Activated naive CD8-positive, alpha-beta T cell treated with anti-CD3 and anti-CD28 coated beads, Interleukin-2, amount 50 U/mL, for 24 hours (primary cell): ENCODE results near the gene GATA5.

ENCODE experiments used
- ATAC-seq: fragments of 150-1000 bp; cut with Tn5 transposase; one replicate; pipeline ENCODE4 v1.10.0; 2021
- DNase-seq: peaks from one replicate; pipeline ENCODE4 v3.0.0; 2021
- H3K27ac Mint-ChIP-seq: one replicate; pipeline ENCODE4 v1.8.0; 2021; ENCODE audit warnings: mild to moderate bottlenecking, mixed read lengths
- H3K27me3 Mint-ChIP-seq: one replicate; pipeline ENCODE4 v1.8.0; 2021; ENCODE audit warnings: mixed read lengths
- H3K36me3 Mint-ChIP-seq: one replicate; pipeline ENCODE4 v1.8.0; 2021; ENCODE audit warnings: low read depth, mixed read lengths
- H3K4me1 Mint-ChIP-seq: one replicate; pipeline ENCODE4 v1.8.0; 2021; ENCODE audit warnings: mixed read lengths
- H3K4me3 Mint-ChIP-seq: one replicate; pipeline ENCODE4 v1.8.0; 2021; ENCODE audit warnings: mild to moderate bottlenecking, moderate library complexity, mixed read lengths
- H3K9me3 Mint-ChIP-seq: one replicate; pipeline ENCODE4 v1.8.0; 2021; ENCODE audit warnings: mixed read lengths

Gene GATA5

DNA sequence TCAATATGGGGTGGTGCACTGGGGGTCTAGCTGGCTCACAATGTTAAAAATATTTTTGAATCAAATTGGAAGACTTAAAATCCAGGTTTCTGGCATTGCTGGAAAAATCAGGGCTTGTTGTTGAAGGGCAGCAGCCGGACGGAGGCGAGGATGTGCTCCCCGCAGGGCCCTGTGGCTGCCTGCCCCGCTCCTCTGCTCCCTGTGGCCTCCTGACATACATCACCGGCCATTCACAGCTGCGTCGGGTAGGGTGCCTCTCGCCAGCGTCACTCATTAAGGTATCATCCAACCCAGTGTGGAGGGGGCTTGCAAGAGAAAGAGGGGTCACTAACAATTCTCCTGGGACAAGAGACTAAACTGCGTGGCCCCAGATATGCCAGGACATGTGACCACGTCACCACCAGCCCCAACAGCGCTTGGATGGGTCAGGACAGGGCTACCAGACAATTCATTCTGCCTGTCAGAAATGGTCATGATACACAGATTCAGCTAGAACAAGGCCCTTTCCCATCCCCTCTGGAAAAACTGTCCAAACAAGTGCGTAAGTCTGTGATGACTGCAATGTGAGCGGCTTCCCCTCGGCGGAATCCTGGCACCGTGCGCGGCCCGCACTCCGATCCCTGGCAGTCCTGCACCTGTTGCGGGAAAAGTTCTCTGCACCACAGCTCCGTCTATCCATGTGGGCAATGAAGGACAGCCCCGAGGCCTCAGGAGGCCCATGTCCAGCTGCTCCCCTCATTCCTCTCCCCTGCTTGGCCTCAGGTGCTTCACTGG lies 12.0 kb downstream of the GATA5 start:
- Mint-ChIP-seq H3K36me3 (no peaks in the 10 kb centered on the region), H3K9me3 (no peaks in the 10 kb centered on the region), H3K4me1 (no peaks in the 10 kb centered on the region), H3K4me3 (no peak overlapping the region), H3K27ac (no peak overlapping the region), H3K27me3 (no peaks in the 10 kb centered on the region)
- ATAC-seq (no peak), DNase-seq (no peak)

- Mint-ChIP-seq H3K27ac (no peak overlapping the region), H3K36me3 (no peaks in the 10 kb centered on the region), H3K27me3 (peaks cover 2% of the 10 kb centered on the region), H3K4me3 (no peak overlapping the region), H3K9me3 (no peaks in the 10 kb centered on the region), H3K4me1 (no peaks in the 10 kb centered on the region)
- ATAC-seq (no peak), DNase-seq (no peak)
These were observed 12.7 kb downstream of the GATA5 start for GRCh38 chr20:62462976-62463592.

DNA sequence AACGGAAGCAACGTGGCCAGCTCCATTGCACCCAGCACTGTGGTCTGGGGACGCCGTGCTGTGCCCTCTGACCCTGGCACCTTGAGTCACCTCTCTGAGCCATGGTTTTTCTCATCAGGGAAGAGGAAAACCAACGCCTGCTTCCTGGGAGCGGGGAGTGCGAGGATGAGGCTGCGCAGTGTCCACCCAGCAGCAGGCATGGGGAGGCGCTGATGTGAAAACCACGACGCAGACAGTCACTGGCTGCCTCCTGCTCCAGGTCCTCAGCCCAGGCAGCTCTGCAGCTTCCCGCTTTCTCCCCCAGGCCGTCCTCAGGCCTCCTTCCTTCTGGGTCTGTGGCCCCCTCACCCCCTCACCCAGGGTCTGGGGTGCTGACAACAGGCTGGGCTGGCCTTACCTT lies 14.0 kb downstream of the GATA5 start:
- DNase-seq (no peak), ATAC-seq (no peak)
- H3K27me3 Mint-ChIP-seq = peaks cover 2% of the 10 kb centered on the region

GRCh38 chr20:62461157-62461556 lies 14.6 kb downstream of the GATA5 start:
- no peak for DNase-seq
- Mint-ChIP-seq H3K9me3 (no peaks in the 10 kb centered on the region), H3K27me3 (peaks cover 3% of the 10 kb centered on the region), H3K4me3 (no peak overlapping the region), H3K4me1 (no peaks in the 10 kb centered on the region), H3K27ac (no peak overlapping the region), H3K36me3 (no peaks in the 10 kb centered on the region)
- ATAC-seq = no peak

More for the DNA sequence above, 14.0 kb downstream of the GATA5 start:
- no peak overlapping the region for H3K4me3 Mint-ChIP-seq
- H3K36me3 Mint-ChIP-seq = no peaks in the 10 kb centered on the region
- no peak overlapping the region for H3K27ac Mint-ChIP-seq
- no peaks in the 10 kb centered on the region for H3K9me3 Mint-ChIP-seq
- H3K4me1 Mint-ChIP-seq = no peaks in the 10 kb centered on the region

DNA sequence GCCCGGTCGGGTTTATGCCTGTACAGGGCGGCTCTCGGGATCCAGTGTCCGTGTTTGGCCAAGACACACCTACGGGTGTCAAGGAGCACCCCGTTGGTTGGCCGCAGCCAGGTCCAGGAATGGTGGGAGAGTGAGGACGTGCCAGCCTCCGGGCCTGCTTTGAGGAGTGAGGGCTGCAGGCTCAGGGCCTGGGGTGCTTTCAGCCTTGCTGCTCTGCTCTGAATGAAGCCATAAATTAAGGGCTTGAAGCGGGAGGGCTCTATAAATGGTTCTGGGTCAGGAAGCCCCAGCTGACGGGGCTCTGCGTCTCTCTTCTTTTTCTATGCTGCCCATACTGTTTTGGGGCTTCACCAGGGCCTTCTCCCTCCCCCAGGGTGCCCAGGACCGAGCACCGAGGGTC lies 15.1 kb downstream of the GATA5 start:
- H3K4me3 Mint-ChIP-seq = no peak overlapping the region
- H3K9me3 Mint-ChIP-seq = no peaks in the 10 kb centered on the region
- H3K4me1 Mint-ChIP-seq = no peaks in the 10 kb centered on the region
- H3K27ac Mint-ChIP-seq = no peak overlapping the region
- peaks cover 4% of the 10 kb centered on the region for H3K27me3 Mint-ChIP-seq
- H3K36me3 Mint-ChIP-seq = no peaks in the 10 kb centered on the region
- DNase-seq = no peak
- no peak for ATAC-seq

GRCh38 chr20:62459488-62459887 lies 16.3 kb downstream of the GATA5 start:
- Mint-ChIP-seq H3K27ac (no peak overlapping the region), H3K27me3 (peaks cover 4% of the 10 kb centered on the region)
- no peak for ATAC-seq

DNA sequence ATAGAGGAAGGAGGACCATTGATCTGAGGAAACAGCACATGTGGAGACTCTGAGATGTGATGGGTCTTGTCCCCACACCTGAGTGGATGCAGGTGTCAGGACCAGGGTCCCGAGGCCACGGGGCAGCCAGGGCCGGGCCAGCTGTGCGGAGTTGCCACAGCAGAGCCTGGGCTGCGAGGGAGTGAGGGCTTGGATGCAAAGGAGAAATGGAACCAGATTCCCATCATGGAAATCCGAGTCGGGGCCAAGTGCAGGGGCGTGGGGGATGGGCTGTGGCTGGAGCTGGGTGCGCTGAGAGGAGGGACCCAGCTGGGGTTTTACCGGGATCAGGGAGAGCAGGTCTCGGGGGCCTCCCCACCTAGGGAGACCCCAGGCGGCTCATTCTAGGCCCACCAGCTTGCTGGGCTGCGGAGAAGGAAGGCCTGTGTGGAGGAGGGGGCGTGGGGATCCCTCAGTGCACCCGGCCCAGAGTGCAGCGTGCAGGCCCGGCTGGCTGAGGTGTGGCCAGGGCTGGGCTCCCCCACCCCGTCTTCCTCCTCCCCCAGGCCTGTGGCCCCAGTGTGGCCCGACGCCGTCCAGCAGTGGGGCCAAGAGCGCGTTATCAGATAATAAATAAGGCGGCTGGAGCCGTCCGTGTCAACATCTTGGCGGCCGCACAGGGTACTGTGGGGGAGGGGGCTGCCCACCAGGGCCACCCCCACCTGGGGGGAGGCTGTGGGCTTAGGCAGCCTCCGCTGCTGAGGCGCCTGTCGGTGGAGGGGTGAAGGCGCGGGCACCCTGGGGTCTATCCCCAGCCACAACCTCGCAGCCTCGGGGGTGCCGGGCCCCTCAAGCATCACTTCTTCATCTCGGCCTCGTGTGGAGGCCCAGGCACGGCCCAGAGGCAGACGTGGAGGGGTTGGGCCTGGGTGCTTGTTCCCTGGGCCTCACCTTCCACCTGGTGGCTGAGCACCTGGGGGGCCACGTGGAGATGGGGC lies 17.2 kb downstream of the GATA5 start:
- no peak for DNase-seq
- ATAC-seq = no peak
- Mint-ChIP-seq H3K9me3 (no peaks in the 10 kb centered on the region), H3K4me3 (no peak overlapping the region), H3K27ac (no peak overlapping the region), H3K36me3 (no peaks in the 10 kb centered on the region), H3K4me1 (no peaks in the 10 kb centered on the region), H3K27me3 (peaks cover 4% of the 10 kb centered on the region)

More at GRCh38 chr20:62459488-62459887, 16.3 kb downstream of the GATA5 start:
- Mint-ChIP-seq H3K9me3 (no peaks in the 10 kb centered on the region), H3K4me1 (no peaks in the 10 kb centered on the region), H3K36me3 (no peaks in the 10 kb centered on the region), H3K4me3 (no peak overlapping the region)
- DNase-seq = no peak

GRCh38 chr20:62457831-62458230 lies 18.0 kb downstream of the GATA5 start:
- Mint-ChIP-seq H3K27ac (no peak overlapping the region), H3K27me3 (peaks cover 4% of the 10 kb centered on the region), H3K4me1 (no peaks in the 10 kb centered on the region), H3K36me3 (no peaks in the 10 kb centered on the region), H3K4me3 (no peak overlapping the region), H3K9me3 (no peaks in the 10 kb centered on the region)
- ATAC-seq (no peak), DNase-seq (no peak)

DNA sequence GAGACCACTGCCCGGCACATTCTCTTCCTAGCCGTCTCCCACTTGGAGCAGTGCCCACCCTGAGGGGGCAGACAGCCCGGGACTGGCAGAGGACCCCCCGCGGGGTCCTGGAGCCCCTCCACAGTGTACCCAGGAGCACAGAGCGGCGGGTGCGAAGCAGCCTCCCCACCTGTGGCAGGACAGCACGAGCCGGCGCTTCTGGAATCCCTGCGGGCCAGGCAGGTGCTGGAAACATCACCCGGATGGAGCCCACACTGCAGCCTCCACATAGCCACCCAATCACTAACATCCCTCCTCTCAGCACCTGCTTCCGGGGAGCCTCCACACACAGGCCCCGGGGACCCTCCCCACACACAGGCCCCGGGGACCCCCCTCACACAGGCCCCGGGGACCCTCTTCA lies 18.7 kb downstream of the GATA5 start:
- Mint-ChIP-seq H3K9me3 (no peaks in the 10 kb centered on the region), H3K36me3 (no peaks in the 10 kb centered on the region), H3K4me1 (no peaks in the 10 kb centered on the region), H3K4me3 (no peak overlapping the region), H3K27me3 (peaks cover 4% of the 10 kb centered on the region), H3K27ac (no peak overlapping the region)
- no peak for ATAC-seq
- no peak for DNase-seq

- H3K9me3 Mint-ChIP-seq = no peaks in the 10 kb centered on the region
- no peaks in the 10 kb centered on the region for H3K36me3 Mint-ChIP-seq
- peaks cover 4% of the 10 kb centered on the region for H3K27me3 Mint-ChIP-seq
- DNase-seq (no peak), ATAC-seq (no peak)
- no peak overlapping the region for H3K27ac Mint-ChIP-seq
- no peaks in the 10 kb centered on the region for H3K4me1 Mint-ChIP-seq
- H3K4me3 Mint-ChIP-seq = no peak overlapping the region
These were observed 19.9 kb downstream of the GATA5 start for GRCh38 chr20:62455929-62456328.

GRCh38 chr20:62454904-62455636 lies 20.7 kb downstream of the GATA5 start:
- Mint-ChIP-seq H3K27me3 (peaks cover 4% of the 10 kb centered on the region), H3K9me3 (no peaks in the 10 kb centered on the region)
- DNase-seq = no peak

DNA sequence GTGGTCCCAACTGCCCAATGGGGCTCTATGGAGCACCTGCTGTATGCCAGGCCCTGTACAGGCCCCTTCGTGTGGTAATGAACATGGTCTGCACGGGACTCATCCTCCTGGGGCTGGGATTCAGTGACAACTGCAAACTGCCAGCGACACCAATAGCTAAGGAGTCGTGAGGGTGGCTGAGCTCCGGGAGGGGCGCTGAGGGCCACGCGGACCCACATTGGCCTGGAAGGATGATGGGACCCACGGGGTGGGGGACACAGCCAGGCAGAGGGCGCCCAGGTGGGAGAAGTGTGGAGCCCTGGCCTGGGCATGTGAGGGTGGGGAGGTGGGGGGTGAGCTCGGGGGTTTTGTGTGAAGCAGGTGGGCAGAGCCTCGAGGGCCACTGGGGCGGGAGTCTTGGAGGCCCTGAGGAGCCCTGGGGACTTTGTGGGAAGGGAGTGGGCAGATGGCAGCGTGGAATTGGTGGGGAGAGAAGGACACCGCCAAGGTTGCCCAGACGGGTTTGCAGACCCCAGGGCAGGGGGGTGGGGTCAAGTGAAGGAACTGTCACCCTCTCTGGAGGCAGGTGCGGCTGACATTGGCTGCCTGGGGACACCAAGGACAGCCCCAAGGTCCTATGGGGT lies 22.5 kb downstream of the GATA5 start:
- H3K27me3 Mint-ChIP-seq = peaks cover 4% of the 10 kb centered on the region
- H3K27ac Mint-ChIP-seq = no peak overlapping the region
- no peak overlapping the region for H3K4me3 Mint-ChIP-seq
- H3K36me3 Mint-ChIP-seq = no peaks in the 10 kb centered on the region
- no peaks in the 10 kb centered on the region for H3K9me3 Mint-ChIP-seq
- no peaks in the 10 kb centered on the region for H3K4me1 Mint-ChIP-seq
- DNase-seq = no peak
- ATAC-seq = no peak

More at GRCh38 chr20:62454904-62455636, 20.7 kb downstream of the GATA5 start:
- Mint-ChIP-seq H3K4me1 (no peaks in the 10 kb centered on the region), H3K27ac (no peak overlapping the region), H3K4me3 (no peak overlapping the region), H3K36me3 (no peaks in the 10 kb centered on the region)
- ATAC-seq = no peak

DNA sequence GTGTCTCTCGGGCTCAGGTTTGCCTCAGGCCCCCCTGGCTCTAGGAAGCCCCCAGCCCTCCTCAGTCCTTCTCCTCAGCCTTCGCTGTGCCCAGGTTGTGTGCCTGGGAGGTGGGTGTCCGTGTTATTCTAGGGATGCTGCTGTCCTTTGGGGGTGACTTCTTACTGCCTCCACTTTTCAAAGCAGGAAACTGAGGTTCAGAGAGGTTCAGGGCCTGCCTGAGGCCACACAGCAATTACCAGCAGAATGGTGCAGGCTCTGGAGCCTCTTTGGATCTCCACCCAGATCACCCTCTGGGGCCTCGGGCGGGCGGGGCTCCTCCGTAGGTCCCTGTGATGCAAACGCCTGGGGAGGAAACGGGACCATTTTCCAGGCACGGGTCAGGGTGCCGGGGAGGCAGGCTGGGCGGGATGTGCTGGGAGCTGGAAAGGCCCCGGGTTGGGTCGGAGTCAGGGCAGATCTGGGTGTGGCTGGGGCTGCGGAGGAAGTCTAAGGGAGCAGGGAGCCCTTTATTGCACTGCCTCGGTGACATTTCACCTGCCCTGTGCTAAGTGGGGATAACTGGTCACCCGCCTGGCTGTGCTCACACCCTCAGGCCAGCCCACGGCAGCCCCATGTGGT lies 23.2 kb downstream of the GATA5 start:
- H3K4me3 Mint-ChIP-seq = no peak overlapping the region
- no peaks in the 10 kb centered on the region for H3K9me3 Mint-ChIP-seq
- no peak overlapping the region for H3K27ac Mint-ChIP-seq
- H3K27me3 Mint-ChIP-seq = peaks cover 6% of the 10 kb centered on the region
- no peak for ATAC-seq
- no peaks in the 10 kb centered on the region for H3K36me3 Mint-ChIP-seq
- no peaks in the 10 kb centered on the region for H3K4me1 Mint-ChIP-seq
- no peak for DNase-seq
